ENCODE measurements around the gene CCSER1.

The CCSER1 gene

DNA sequence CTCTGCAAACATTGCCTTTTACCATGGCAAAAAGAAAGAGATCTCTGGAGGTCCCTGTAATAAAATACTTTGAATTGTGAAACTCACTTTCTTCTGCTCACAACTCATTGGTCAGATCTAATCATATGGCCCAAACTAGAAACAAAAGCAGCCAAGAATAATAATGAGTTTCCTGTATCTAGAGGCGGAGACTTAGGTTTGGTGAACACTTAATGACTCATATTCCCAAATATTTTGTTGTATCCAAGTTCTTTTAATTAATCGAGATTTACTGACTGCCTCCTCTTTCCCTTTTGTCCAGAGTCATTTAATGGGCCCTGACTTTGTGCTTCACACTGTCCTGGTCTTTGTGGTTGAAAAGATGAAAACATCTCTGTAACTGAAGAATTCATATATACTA, 190.6 kb downstream of the CCSER1 start:
- no peaks in the 10 kb centered on the region for H3K36me3 ChIP-seq (ENCODE audit: control insufficient read depth, low read length)
- no peaks in the 10 kb centered on the region for H3K27me3 ChIP-seq (ENCODE audit: control insufficient read depth, low read length)
- no peaks in the 10 kb centered on the region for H3F3A ChIP-seq (ENCODE audit: control insufficient read depth, insufficient read depth)
- no peak overlapping the region for H3K27ac ChIP-seq (ENCODE audit: low read depth, low read length)
- no peak for TF ChIP-seq EZH2phosphoT487 (IDR thresholded peaks at IDR 0.05; ENCODE audit: borderline replicate concordance, low read length)
- no peak for TF ChIP-seq CTCF (IDR thresholded peaks at IDR 0.05; ENCODE audit: low read depth, low read length, poor library complexity, severe bottlenecking)
- H3K79me2 ChIP-seq (ENCODE audit: control insufficient read depth, low read length) = no peaks in the 10 kb centered on the region
- no peak overlapping the region for H3K4me3 ChIP-seq (ENCODE audit: low read length)
- H3K9me3 ChIP-seq (ENCODE audit: control insufficient read depth, insufficient read depth, low read length) = no peaks in the 10 kb centered on the region
- no peaks in the 10 kb centered on the region for H3K9me2 ChIP-seq (replicated peaks; ENCODE audit: control insufficient read depth, low read length)
- H3K4me1 ChIP-seq (ENCODE audit: control insufficient read depth, low read length) = no peaks in the 10 kb centered on the region
- H3K4me2 ChIP-seq (ENCODE audit: low read length) = no peak overlapping the region
- H4K20me1 ChIP-seq (ENCODE audit: control insufficient read depth, insufficient read depth, low read depth, low read length) = no peaks in the 10 kb centered on the region

DNA sequence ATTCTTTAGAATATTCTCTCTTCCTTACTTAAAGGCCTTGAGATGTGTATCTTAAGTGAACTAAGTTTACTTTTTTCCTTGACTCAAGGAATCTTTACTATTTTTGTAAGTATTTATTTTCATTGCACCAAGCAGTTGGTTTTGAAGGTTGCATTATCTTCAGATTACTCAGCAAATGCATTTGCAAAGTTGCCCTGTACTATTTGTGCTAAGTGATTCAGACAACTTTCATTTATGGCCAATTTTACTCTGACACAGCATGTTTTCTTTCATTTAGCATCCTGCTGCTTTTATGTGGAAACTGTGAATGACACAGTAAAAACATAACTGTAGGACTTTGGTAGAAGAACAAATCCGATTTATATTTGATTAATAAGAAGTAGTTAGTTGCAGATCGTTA, 191.0 kb downstream of the CCSER1 start:
- no peaks in the 10 kb centered on the region for H3K9me2 ChIP-seq (replicated peaks; ENCODE audit: control insufficient read depth, low read length)
- no peak overlapping the region for H3K27ac ChIP-seq (ENCODE audit: low read depth, low read length)
- H3K4me3 ChIP-seq (ENCODE audit: low read length) = no peak overlapping the region
- no peaks in the 10 kb centered on the region for H3K4me1 ChIP-seq (ENCODE audit: control insufficient read depth, low read length)
- H3K9me3 ChIP-seq (ENCODE audit: control insufficient read depth, insufficient read depth, low read length) = no peaks in the 10 kb centered on the region
- H3F3A ChIP-seq (ENCODE audit: control insufficient read depth, insufficient read depth) = no peaks in the 10 kb centered on the region
- no peaks in the 10 kb centered on the region for H3K27me3 ChIP-seq (ENCODE audit: control insufficient read depth, low read length)
- H3K36me3 ChIP-seq (ENCODE audit: control insufficient read depth, low read length) = no peaks in the 10 kb centered on the region
- H4K20me1 ChIP-seq (ENCODE audit: control insufficient read depth, insufficient read depth, low read depth, low read length) = no peaks in the 10 kb centered on the region
- H3K4me2 ChIP-seq (ENCODE audit: low read length) = no peak overlapping the region
- TF ChIP-seq EZH2phosphoT487 (IDR thresholded peaks at IDR 0.05; ENCODE audit: borderline replicate concordance, low read length) (no peak), CTCF (IDR thresholded peaks at IDR 0.05; ENCODE audit: low read depth, low read length, poor library complexity, severe bottlenecking) (no peak)
- H3K79me2 ChIP-seq (ENCODE audit: control insufficient read depth, low read length) = no peaks in the 10 kb centered on the region

DNA sequence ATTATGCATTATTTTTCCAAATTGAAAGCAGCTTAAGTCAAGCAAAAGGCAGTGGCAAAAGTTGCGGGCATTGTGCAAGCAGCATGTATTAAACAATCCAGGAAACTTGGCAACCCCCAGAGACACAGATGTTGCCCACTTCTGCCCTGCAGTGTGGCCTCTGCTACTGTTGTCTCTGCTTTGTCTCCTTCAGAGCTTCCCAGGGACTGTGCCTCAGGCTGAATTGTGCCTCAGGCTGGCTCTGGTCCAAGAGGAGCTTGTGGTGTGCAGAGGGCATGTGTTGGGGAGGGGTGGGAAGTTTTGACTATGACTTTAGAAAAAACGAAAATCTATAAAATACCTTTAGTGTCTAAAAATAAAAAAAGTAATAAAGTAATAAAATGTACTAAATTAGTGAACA, 201.4 kb downstream of the CCSER1 start:
- Histone ChIP-seq H3K9me2 (replicated peaks; ENCODE audit: control insufficient read depth, low read length) (no peaks in the 10 kb centered on the region), H3K4me3 (ENCODE audit: low read length) (no peak overlapping the region), H4K20me1 (ENCODE audit: control insufficient read depth, insufficient read depth, low read depth, low read length) (no peaks in the 10 kb centered on the region), H3K4me2 (ENCODE audit: low read length) (no peak overlapping the region), H3F3A (ENCODE audit: control insufficient read depth, insufficient read depth) (no peaks in the 10 kb centered on the region), H3K9me3 (ENCODE audit: control insufficient read depth, insufficient read depth, low read length) (no peaks in the 10 kb centered on the region), H3K79me2 (ENCODE audit: control insufficient read depth, low read length) (no peaks in the 10 kb centered on the region), H3K27me3 (ENCODE audit: control insufficient read depth, low read length) (no peaks in the 10 kb centered on the region), H3K36me3 (ENCODE audit: control insufficient read depth, low read length) (no peaks in the 10 kb centered on the region), H3K4me1 (ENCODE audit: control insufficient read depth, low read length) (no peaks in the 10 kb centered on the region), H3K27ac (ENCODE audit: low read depth, low read length) (no peak overlapping the region)
- no peak for TF ChIP-seq EZH2phosphoT487 (IDR thresholded peaks at IDR 0.05; ENCODE audit: borderline replicate concordance, low read length)
- TF ChIP-seq CTCF (IDR thresholded peaks at IDR 0.05; ENCODE audit: low read depth, low read length, poor library complexity, severe bottlenecking) = no peak

- Histone ChIP-seq H3K4me1 (ENCODE audit: control insufficient read depth, low read length) (no peaks in the 10 kb centered on the region), H3K9me2 (replicated peaks; ENCODE audit: control insufficient read depth, low read length) (no peaks in the 10 kb centered on the region), H3F3A (ENCODE audit: control insufficient read depth, insufficient read depth) (no peaks in the 10 kb centered on the region), H3K27me3 (ENCODE audit: control insufficient read depth, low read length) (no peaks in the 10 kb centered on the region), H3K9me3 (ENCODE audit: control insufficient read depth, insufficient read depth, low read length) (no peaks in the 10 kb centered on the region), H3K4me3 (ENCODE audit: low read length) (no peak overlapping the region), H3K79me2 (ENCODE audit: control insufficient read depth, low read length) (no peaks in the 10 kb centered on the region), H3K36me3 (ENCODE audit: control insufficient read depth, low read length) (no peaks in the 10 kb centered on the region), H4K20me1 (ENCODE audit: control insufficient read depth, insufficient read depth, low read depth, low read length) (no peaks in the 10 kb centered on the region), H3K4me2 (ENCODE audit: low read length) (no peak overlapping the region), H3K27ac (ENCODE audit: low read depth, low read length) (no peak overlapping the region)
- no peak for TF ChIP-seq CTCF (IDR thresholded peaks at IDR 0.05; ENCODE audit: low read depth, low read length, poor library complexity, severe bottlenecking)
- TF ChIP-seq EZH2phosphoT487 (IDR thresholded peaks at IDR 0.05; ENCODE audit: borderline replicate concordance, low read length) = no peak
Measured at GRCh38 chr4:90330546-90330945, 203.4 kb downstream of the CCSER1 start.
